Stimulated activated CD8-positive, alpha-beta memory T cell treated with anti-CD3 and anti-CD28 coated beads, Interleukin-2, amount 100 ng/mL, for 48 hours (primary cell): ENCODE measurements around the gene MSH4.
"Not testable (repeated sequence)": the region's sequence is repeated elsewhere in the genome, so short reads cannot be mapped to it uniquely, and the experiment has no call there.

Experiments
- DNase-seq, 2 donors: peaks; one replicate each; pipeline ENCODE4 v3.0.0-alpha.2; 2020; ENCODE audit warnings: low read depth in 2 of 2

The MSH4 gene

DNA sequence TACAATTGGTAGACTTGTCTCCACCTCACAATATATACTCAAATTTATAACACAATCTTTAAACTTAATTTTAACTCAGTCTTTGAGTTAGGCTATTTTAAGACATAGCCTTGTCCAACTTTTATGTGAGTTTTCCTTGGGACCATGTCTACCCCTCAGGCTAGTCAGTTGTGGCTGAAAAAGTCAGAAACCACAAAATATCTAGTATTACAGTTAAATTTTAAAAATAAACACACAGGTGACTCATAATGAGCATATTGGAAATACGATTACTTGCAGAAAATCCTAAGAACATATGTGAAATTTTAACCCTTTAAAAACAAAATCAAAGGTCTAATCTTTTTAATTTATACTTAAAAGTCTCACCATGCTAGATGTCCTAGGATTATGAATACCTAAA lies 140.4 kb downstream of the MSH4 start:
- DNase-seq: no peak

DNA sequence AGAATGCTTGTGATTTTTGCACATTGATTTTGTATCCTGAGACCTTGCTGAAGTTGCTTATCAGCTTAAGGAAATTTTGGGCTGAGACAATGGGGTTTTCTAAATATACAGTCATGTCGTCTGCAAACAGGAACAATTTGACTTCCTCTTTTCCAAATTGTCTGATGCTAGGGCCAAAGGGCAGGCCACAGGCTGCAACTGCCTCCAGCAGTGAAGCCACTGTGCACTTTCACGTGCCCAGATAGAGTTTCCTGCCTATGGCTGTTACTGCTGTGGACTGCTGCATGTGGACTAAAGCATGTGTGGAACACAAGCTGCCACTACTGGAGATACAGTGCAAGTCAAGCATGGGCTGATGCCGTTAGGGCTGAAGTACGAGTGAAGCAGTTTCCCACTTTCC lies 146.4 kb downstream of the MSH4 start:
- not testable (repeated sequence) for DNase-seq

DNA sequence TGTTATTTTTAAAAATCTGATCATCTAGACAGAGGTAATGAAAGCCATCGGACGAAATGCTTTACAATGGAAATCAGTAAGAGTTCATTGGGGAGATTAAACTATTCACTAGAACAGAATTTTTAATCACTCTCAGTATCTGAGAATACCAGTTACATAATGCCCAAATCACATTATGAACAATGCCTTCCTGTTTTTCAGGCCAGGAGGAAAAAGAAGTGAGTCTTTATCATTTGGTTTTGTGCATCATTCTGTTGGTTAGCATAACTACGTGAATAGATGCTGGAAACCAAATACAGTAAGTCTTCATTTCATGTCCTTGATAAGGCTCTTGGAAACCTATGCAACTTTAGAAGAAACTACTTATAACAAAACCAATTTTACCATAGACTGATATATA lies 153.5 kb downstream of the MSH4 start:
- DNase-seq: no peak

DNA sequence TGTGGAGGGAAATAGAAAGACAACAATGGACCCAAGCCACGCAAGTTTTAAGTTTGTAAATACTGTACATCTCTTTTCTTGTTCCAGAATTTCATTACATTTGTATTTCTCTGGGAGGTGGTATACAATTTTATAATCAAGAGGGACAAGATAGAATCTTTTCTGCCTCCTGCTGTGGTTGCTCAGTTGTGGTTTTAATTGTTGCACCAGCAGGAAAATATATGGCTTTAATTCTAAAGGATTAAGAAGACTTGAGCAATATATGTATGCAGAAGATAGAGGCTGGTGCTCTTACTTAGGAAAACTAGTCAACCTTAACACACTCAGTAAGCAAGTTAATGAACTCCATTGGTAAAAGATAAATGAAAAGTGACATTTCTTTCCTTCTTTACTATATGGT lies 155.3 kb downstream of the MSH4 start:
- DNase-seq: no peak

DNA sequence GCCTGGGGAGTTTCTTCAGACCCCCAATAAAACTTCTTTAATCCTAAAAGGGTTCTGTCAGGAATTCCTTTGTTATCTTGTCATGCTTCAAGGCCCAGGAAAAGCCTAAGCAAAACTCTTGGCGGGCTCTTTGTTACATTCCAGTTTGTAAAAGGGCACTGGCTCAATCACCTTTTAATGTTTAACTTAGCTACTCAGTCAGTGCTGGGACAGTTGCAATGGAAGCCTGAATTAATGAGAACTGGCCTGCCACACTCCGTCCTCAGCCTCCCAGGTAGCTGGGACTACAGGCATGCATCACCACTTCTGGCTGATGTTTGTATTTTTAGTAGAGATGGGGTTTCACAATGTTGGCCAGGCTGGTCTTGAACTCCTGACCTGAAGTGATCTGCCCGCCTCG lies 156.8 kb downstream of the MSH4 start:
- no peak for DNase-seq

DNA sequence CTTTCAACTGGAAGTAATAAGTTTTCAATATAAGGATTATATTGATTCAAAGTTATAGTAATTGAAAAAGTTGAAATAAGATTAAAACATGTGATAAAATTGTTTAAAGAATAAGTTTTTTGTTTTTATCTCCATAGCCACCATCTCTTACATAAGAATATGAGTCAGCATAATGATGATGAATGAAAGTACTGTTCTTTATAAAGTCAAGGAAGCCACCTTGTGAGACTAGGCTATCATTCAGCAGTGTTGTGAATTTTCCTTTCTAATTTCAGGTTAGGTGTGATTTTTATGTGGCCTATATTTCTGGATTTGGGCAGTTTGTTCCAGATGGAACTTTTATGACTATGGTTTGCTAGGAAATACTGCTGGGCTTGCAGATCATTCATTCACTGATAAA lies 157.9 kb downstream of the MSH4 start:
- DNase-seq: no peak
